ENCODE measurements around the gene LPAR5. TPM values are rescaled to one million over a fixed set of nuclear protein-coding genes. Genes with fewer than 3 reads are reported as not detected.

Gene LPAR5
- 0.86 TPM in 1 of 2 replicates, not detected in the other for total RNA-seq

DNA sequence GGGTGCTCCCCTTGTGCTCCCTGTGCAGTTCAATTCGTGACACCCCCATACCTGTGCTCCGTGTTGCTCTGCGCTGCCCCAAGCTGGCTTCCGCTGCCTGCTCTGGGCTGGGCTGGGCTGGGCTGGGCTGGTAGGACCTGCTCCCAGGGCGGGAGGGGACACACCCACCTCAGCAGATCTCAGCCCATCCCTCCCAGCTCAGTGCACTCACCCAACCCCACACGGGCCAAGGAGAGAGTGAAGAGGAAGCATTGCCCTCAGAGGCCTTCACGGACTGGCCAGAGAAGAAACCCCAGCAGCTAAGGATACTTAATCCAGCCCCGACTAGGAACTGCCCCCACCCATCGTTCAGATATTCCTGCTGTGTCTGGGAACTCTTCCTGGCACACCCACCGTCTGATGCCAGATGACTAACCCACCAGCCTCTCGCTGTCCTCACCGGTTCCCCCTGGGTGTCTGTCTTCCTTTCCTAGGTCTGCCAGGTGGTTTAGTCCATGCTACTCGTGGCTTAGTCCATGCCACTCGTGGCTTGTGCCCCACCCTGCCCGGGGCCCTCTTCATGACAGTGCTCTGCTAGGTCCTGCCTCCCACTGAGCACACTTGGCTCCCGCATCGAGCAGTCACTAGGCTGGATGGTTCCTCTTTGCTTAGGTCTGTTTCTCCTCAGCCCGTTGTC, at the start of gene LPAR5:
LPAR5 (minus strand) TSS at position 104 of the 676 bp plus-strand sequence. CDS start 14,711 bp downstream, outside the sequence.

DNA sequence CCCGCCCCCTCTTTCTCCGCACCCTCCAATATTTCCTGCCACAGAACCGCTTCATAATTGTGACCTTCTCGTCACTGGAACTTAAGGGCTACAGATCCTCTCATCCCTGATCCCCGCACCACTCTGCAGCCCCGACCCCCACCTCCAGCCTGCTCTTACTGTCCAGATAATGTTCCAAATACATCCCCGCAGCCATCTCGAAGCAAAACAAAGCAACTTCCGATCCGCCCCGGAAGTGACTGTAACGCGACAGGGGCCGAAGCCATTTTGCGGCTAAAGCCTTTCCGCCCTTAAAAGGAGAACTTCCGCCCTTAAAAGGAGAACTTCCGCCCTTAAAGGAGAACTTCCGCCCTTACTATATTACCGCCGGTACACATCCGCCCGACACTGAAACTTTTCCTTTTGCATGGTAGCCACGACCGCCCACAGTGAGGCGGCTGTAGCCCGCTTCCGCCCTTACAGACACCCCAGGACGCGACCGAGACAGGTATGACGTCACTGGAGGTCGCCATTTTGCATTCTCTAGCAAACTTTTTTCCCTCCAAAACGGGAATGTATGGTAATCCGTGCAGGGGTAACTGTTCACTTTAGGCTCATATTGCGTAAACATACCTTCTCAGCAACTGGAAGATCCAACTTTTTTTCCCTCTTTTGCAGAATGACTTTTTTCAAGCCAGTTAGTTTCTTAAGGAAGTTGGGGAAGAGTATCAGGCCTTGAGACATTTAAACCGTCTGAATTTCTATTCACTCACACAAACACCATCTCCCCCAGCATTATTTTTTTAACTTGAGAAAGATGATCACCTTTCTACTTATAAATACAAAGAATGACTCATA, 27.4 kb upstream of the LPAR5 start, which contains the start of gene ING4:
ING4 (minus strand) TSS at position 214 of the 837 bp plus-strand sequence; CDS start at position 196, 18 bp downstream.

DNA sequence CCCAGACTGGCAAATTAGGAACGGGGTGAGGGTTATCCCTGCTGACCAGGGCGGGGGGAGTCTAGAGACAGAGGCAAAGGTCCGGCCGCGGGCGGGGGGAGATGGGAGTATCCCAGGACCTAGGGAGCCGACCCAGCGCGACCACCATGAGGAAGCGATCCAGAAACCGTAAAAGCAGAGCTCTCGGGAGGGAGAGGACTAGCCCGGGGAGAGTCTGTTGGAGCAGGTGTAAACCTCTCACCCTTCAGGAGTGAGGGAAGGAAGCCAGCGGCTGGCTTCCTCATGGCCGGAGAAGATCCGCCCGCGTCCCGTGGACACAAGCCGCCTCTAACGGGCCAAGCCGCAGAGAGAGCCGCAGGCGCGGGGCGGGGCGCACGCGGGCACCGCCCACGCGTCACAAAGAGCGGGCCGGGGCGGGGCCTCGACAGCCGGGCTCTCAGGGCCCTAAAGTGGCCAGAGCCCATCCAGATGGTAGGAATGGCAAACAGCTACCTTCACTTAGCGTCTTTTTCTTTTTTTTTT, 11.4 kb upstream of the LPAR5 start, which contains the start of gene ACRBP:
ACRBP (minus strand) TSS at position 350 of the 522 bp plus-strand sequence; CDS start at position 284, 66 bp downstream.

Other genes with a start within 250 kb of the LPAR5 start
- gene CD27, start 191.0 kb downstream of the LPAR5 start, total RNA-seq = not detected in 2 replicates
- gene TAPBPL, start 183.9 kb downstream of the LPAR5 start, total RNA-seq = 7.5 and 19.3 TPM in 2 replicates
- gene VAMP1, start 165.3 kb downstream of the LPAR5 start, total RNA-seq = 5.0 and 8.4 TPM in 2 replicates
- gene MRPL51, start 142.7 kb downstream of the LPAR5 start, total RNA-seq = 110 and 135 TPM in 2 replicates
- gene NCAPD2, start 141.9 kb downstream of the LPAR5 start, total RNA-seq = 101 TPM in 2 replicates
- 6,392 and 8,126 TPM in 2 replicates for gene GAPDH, start 101.4 kb downstream of the LPAR5 start, total RNA-seq
- gene IFFO1, start 79.9 kb downstream of the LPAR5 start, total RNA-seq = 10.1 and 12.1 TPM in 2 replicates
- gene NOP2, start 67.7 kb downstream of the LPAR5 start, total RNA-seq = 23.4 and 31.7 TPM in 2 replicates
- 213 and 218 TPM in 2 replicates for gene CHD4, start 28.6 kb downstream of the LPAR5 start, total RNA-seq
- 0.18 TPM in 1 of 2 replicates, not detected in the other for gene ACRBP, start 11.5 kb upstream of the LPAR5 start, total RNA-seq
- gene ING4, start 27.2 kb upstream of the LPAR5 start, total RNA-seq = 28.8 and 31.9 TPM in 2 replicates
- gene ZNF384, start 53.4 kb upstream of the LPAR5 start, total RNA-seq = 16.7 and 26.2 TPM in 2 replicates
- not detected in 2 replicates for gene PIANP, start 64.9 kb upstream of the LPAR5 start, total RNA-seq
- gene COPS7A, start 88.1 kb upstream of the LPAR5 start, total RNA-seq = 127 and 144 TPM in 2 replicates
- gene MLF2, start 117.2 kb upstream of the LPAR5 start, total RNA-seq = 274 and 381 TPM in 2 replicates
- 296 and 339 TPM in 2 replicates for gene PTMS, start 130.4 kb upstream of the LPAR5 start, total RNA-seq
- under 0.01 and 0.35 TPM in 2 replicates for gene LAG3, start 136.6 kb upstream of the LPAR5 start, total RNA-seq
- gene CD4, start 153.6 kb upstream of the LPAR5 start, total RNA-seq = under 0.01 TPM in 1 of 2 replicates, not detected in the other
- gene GPR162, start 185.9 kb upstream of the LPAR5 start, total RNA-seq = 1.8 and 3.2 TPM in 2 replicates
- gene P3H3, start 192.4 kb upstream of the LPAR5 start, total RNA-seq = 69.5 and 75.1 TPM in 2 replicates
- 0.29 and 1.8 TPM in 2 replicates for gene GNB3, start 205.0 kb upstream of the LPAR5 start, total RNA-seq
- gene CDCA3, start 215.3 kb upstream of the LPAR5 start, total RNA-seq = 36.3 and 53.9 TPM in 2 replicates
- gene USP5, start 216.2 kb upstream of the LPAR5 start, total RNA-seq = 89.4 and 97.7 TPM in 2 replicates
- gene TPI1, start 231.6 kb upstream of the LPAR5 start, total RNA-seq = 1,607 and 1,656 TPM in 2 replicates
- gene SPSB2, start 237.3 kb upstream of the LPAR5 start, total RNA-seq = 4.9 and 12.8 TPM in 2 replicates

Data from myometrial cell (primary cell).